Measurements from ENCODE around the gene SPACDR. TPM values are rescaled to one million over a fixed set of nuclear protein-coding genes. Genes with fewer than 3 reads are reported as not detected.

SPACDR gene
- 0.71 TPM in 1 of 2 replicates, not detected in the other for total RNA-seq (ENCODE audit: low replicate concordance)

- peaks cover 5% of the 10 kb centered on the region for H3K4me1 ChIP-seq
- H3K4me1 Mint-ChIP-seq: peaks cover 13% of the 10 kb centered on the region
- no peaks in the 10 kb centered on the region for H3K9me3 Mint-ChIP-seq
- no peak within 1 kb of the TSS for H3K4me3 Mint-ChIP-seq
- no peak within 1 kb of the TSS for H3K4me3 ChIP-seq
- no peaks in the 10 kb centered on the region for H3K79me2 ChIP-seq (ENCODE audit: low read depth)
- H3K4me2 ChIP-seq: no peak within 1 kb of the TSS
- DNase-seq (ENCODE audit: low spot score): no peak
- H2AFZ ChIP-seq (replicated peaks): no peak within 1 kb of the TSS
- no peaks in the 10 kb centered on the region for H3K36me3 ChIP-seq
- no peaks in the 10 kb centered on the region for H3K27me3 ChIP-seq
- TF ChIP-seq EZH2phosphoT487 (IDR thresholded peaks at IDR 0.05) (no peak), CTCF (IDR thresholded peaks at IDR 0.05) (no peak), EZH2 (IDR thresholded peaks at IDR 0.05) (no peak)
- no peaks in the 10 kb centered on the region for H3K36me3 Mint-ChIP-seq
- H3F3A ChIP-seq (ENCODE audit: low read depth): no peaks in the 10 kb centered on the region
- peaks cover 3% of the 10 kb centered on the region for H3K27me3 Mint-ChIP-seq (ENCODE audit: insufficient read depth, low read depth)
- no peaks in the 10 kb centered on the region for H3K9me3 ChIP-seq (ENCODE audit: low read depth)
- H4K20me1 ChIP-seq (ENCODE audit: low read depth): no peaks in the 10 kb centered on the region
- no peak within 1 kb of the TSS for H3K9ac ChIP-seq
- H3K27ac ChIP-seq: no peak within 1 kb of the TSS
- no peak within 1 kb of the TSS for H3K27ac Mint-ChIP-seq
Observed at GRCh38 chr7:100464210-100464660, at the start of gene SPACDR. Gene SPACDR, minus strand, starts transcription at chr7:100464260. Its CDS starts 235 bp downstream, at chr7:100464025.

GRCh38 chr7:100513212-100513810 lies 49.3 kb upstream of the SPACDR start:
- no peak overlapping the region for H2AFZ ChIP-seq (replicated peaks)
- no peaks in the 10 kb centered on the region for H3K36me3 Mint-ChIP-seq
- H3K4me3 ChIP-seq: no peak overlapping the region
- no peak overlapping the region for H3K27ac Mint-ChIP-seq
- H3F3A ChIP-seq (ENCODE audit: low read depth): no peaks in the 10 kb centered on the region
- H3K4me1 ChIP-seq: no peaks in the 10 kb centered on the region
- no peaks in the 10 kb centered on the region for H3K9me3 ChIP-seq (ENCODE audit: low read depth)
- H4K20me1 ChIP-seq (ENCODE audit: low read depth): no peaks in the 10 kb centered on the region
- no peaks in the 10 kb centered on the region for H3K27me3 Mint-ChIP-seq (ENCODE audit: insufficient read depth, low read depth)
- no peaks in the 10 kb centered on the region for H3K27me3 ChIP-seq
- no peak overlapping the region for H3K9ac ChIP-seq
- peaks cover 2% of the 10 kb centered on the region for H3K9me3 Mint-ChIP-seq
- DNase-seq (ENCODE audit: low spot score): no peak
- H3K4me1 Mint-ChIP-seq: peaks cover 19% of the 10 kb centered on the region
- no peak overlapping the region for H3K27ac ChIP-seq
- TF ChIP-seq EZH2 (IDR thresholded peaks at IDR 0.05) (no peak), CTCF (IDR thresholded peaks at IDR 0.05) (no peak), EZH2phosphoT487 (IDR thresholded peaks at IDR 0.05) (no peak)
- no peak overlapping the region for H3K4me2 ChIP-seq
- H3K4me3 Mint-ChIP-seq: no peak overlapping the region
- H3K79me2 ChIP-seq (ENCODE audit: low read depth): no peaks in the 10 kb centered on the region
- H3K36me3 ChIP-seq: no peaks in the 10 kb centered on the region

GRCh38 chr7:100510437-100511239 lies 46.6 kb upstream of the SPACDR start:
- no peak for DNase-seq (ENCODE audit: low spot score)

More at GRCh38 chr7:100510437-100511239, 46.6 kb upstream of the SPACDR start:
- no peaks in the 10 kb centered on the region for H4K20me1 ChIP-seq (ENCODE audit: low read depth)
- no peak for TF ChIP-seq EZH2 (IDR thresholded peaks at IDR 0.05)
- TF ChIP-seq CTCF (IDR thresholded peaks at IDR 0.05): no peak
- no peak for TF ChIP-seq EZH2phosphoT487 (IDR thresholded peaks at IDR 0.05)
- no peak overlapping the region for H2AFZ ChIP-seq (replicated peaks)
- no peaks in the 10 kb centered on the region for H3K79me2 ChIP-seq (ENCODE audit: low read depth)
- no peaks in the 10 kb centered on the region for H3K4me1 ChIP-seq
- no peaks in the 10 kb centered on the region for H3K36me3 ChIP-seq
- peaks cover 3% of the 10 kb centered on the region for H3K27me3 Mint-ChIP-seq (ENCODE audit: insufficient read depth, low read depth)
- H3K4me2 ChIP-seq: no peak overlapping the region
- H3F3A ChIP-seq (ENCODE audit: low read depth): no peaks in the 10 kb centered on the region
- no peaks in the 10 kb centered on the region for H3K27me3 ChIP-seq
- no peaks in the 10 kb centered on the region for H3K9me3 Mint-ChIP-seq
- H3K4me3 Mint-ChIP-seq: no peak overlapping the region
- peaks cover 22% of the 10 kb centered on the region for H3K4me1 Mint-ChIP-seq
- H3K9me3 ChIP-seq (ENCODE audit: low read depth): no peaks in the 10 kb centered on the region
- H3K27ac ChIP-seq: no peak overlapping the region
- H3K36me3 Mint-ChIP-seq: no peaks in the 10 kb centered on the region
- no peak overlapping the region for H3K4me3 ChIP-seq
- H3K9ac ChIP-seq: no peak overlapping the region
- H3K27ac Mint-ChIP-seq: no peak overlapping the region

Data from neural progenitor cell (in vitro differentiated cells).